Lower lobe of right lung (tissue), 2 donors: ENCODE data around the gene HEXIM2. TPM values are rescaled to one million over a fixed set of nuclear protein-coding genes. Genes with fewer than 3 reads are reported as not detected.

Experiments used
- ATAC-seq, 2 donors: fragments of 200-7000 bp; cut with Tn5 transposase; one replicate each; pipeline ENCODE4 v1.9.1; 2020 to 2022; ENCODE audit warnings: mild to moderate bottlenecking in 2 of 2, moderate library complexity in 2 of 2
- DNase-seq: peaks from one replicate; pipeline ENCODE4 v3.0.0-alpha.2; 2020
- H3K27ac ChIP-seq: fragments of 200-600 bp; one replicate; pipeline ENCODE4 v1.8.0; 2022
- H3K27me3 ChIP-seq: fragments of 200-600 bp; one replicate; pipeline ENCODE4 v1.8.0; 2022; ENCODE audit warnings: low read depth
- H3K36me3 ChIP-seq: fragments of 200-600 bp; one replicate; pipeline ENCODE4 v1.8.0; 2022; ENCODE audit warnings: mild to moderate bottlenecking
- H3K4me1 ChIP-seq: fragments of 200-600 bp; one replicate; pipeline ENCODE4 v1.8.0; 2022
- H3K4me3 ChIP-seq: fragments of 200-600 bp; one replicate; pipeline ENCODE4 v1.8.0; 2022; ENCODE audit warnings: mild to moderate bottlenecking
- H3K9me3 ChIP-seq: fragments of 200-600 bp; one replicate; pipeline ENCODE4 v1.8.0; 2022
- CTCF ChIP-seq: fragments of 200-600 bp; IDR thresholded peaks from one replicate; pipeline ENCODE4 v1.8.0; 2022; ENCODE audit warnings: antibody characterized with exemption, mild to moderate bottlenecking
- intact Hi-C: fragments of 100-400 bp; cut with DNase I; formaldehyde crosslinking; loops from one replicate; pipeline ENCODE4 v1.11.0; 2022
- total RNA-seq: library from RNA; stranded (reverse); fragmentation: NEBNext Ultra II Directional; extraction: Animal tissue kit (Norgen Biotek cat#: 25700); gene quantifications from one replicate; pipeline ENCODE4 v1.2.1, GENCODE V29; 2021
- donor health status: DM: no; HTN: yes; CAD: no; lungs with severe emphysema.

Gene HEXIM2
- total RNA-seq, 1 donor from 2014 or later, result 6.4 TPM

- Histone ChIP-seq H3K27ac (peak overlapping the region; percentile 89), H3K9me3 (no peaks in the 10 kb centered on the region), H3K27me3 (no peaks in the 10 kb centered on the region), H3K4me1 (peaks cover 48% of the 10 kb centered on the region), H3K36me3 (peaks cover 4% of the 10 kb centered on the region), H3K4me3 (peak overlapping the region; percentile 63)
- peak; percentile 85 for ATAC-seq
- intact Hi-C loops, result no loop called here
- peak; percentile 79 for TF ChIP-seq CTCF
- peak; percentile 92 for DNase-seq
These were observed 28.9 kb upstream of the HEXIM2 start for GRCh38 chr17:45132572-45133463.

- Histone ChIP-seq H3K9me3 (no peaks in the 10 kb centered on the region), H3K27me3 (no peaks in the 10 kb centered on the region), H3K27ac (peak within 1 kb of the TSS; percentile 80), H3K36me3 (peaks cover 10% of the 10 kb centered on the region), H3K4me1 (peaks cover 28% of the 10 kb centered on the region), H3K4me3 (peak within 1 kb of the TSS; percentile 88)
- peak; percentile 100 for TF ChIP-seq CTCF
- DNase-seq (peak; percentile 96), ATAC-seq (peak; percentile 87 to 92)
- intact Hi-C loops, result loop anchor here (5.0 kb wide), 1 partner anchor 62 kb away; no protein-coding TSS in a partner anchor
These were observed 26.3 kb upstream of the HEXIM2 start, which contains the start of gene ACBD4 for GRCh38 chr17:45135192-45135977. Gene ACBD4 (plus strand): TSS chr17:45135687. CDS start chr17:45136145, 458 bp downstream.

- Histone ChIP-seq H3K27me3 (no peaks in the 10 kb centered on the region), H3K9me3 (no peaks in the 10 kb centered on the region), H3K4me1 (peaks cover 22% of the 10 kb centered on the region), H3K36me3 (peaks cover 10% of the 10 kb centered on the region), H3K27ac (peak overlapping the region; percentile 80), H3K4me3 (peak overlapping the region; percentile 88)
- peak; percentile 45 for DNase-seq
- intact Hi-C loops, result loop anchor here (5.0 kb wide), 1 partner anchor 61 kb away; no protein-coding TSS in a partner anchor
- no peak for ATAC-seq
- no peak for TF ChIP-seq CTCF
These were observed 25.5 kb upstream of the HEXIM2 start for GRCh38 chr17:45135978-45136791.

GRCh38 chr17:45136846-45137560 is 24.7 kb upstream of the HEXIM2 start:
- Histone ChIP-seq H3K36me3 (peaks cover 10% of the 10 kb centered on the region), H3K27me3 (no peaks in the 10 kb centered on the region), H3K4me3 (no peak overlapping the region), H3K27ac (no peak overlapping the region), H3K9me3 (no peaks in the 10 kb centered on the region), H3K4me1 (peaks cover 14% of the 10 kb centered on the region)
- intact Hi-C loops, result loop anchor here (5.0 kb wide), 1 partner anchor 60 kb away; no protein-coding TSS in a partner anchor
- DNase-seq (peak; percentile 40), ATAC-seq (no peak)
- TF ChIP-seq CTCF, result no peak
